Activated T-helper 17 cell treated with anti-CD3 and anti-CD28 coated beads, Interleukin-2, amount 50 U/mL, for 72 hours (primary cell): ENCODE measurements around the gene SUPV3L1. TPM values are rescaled to one million over a fixed set of nuclear protein-coding genes. Genes with fewer than 3 reads are reported as not detected.
"Not testable (repeated sequence)": the region's sequence is repeated elsewhere in the genome, so short reads cannot be mapped to it uniquely, and the experiment has no call there.

ENCODE experiments used
- ATAC-seq: fragments of 150-1000 bp; cut with Tn5 transposase; replicated peaks from 2 replicates; pipeline ENCODE4 v1.10.0; 2021; ENCODE audit warnings: mild to moderate bottlenecking, moderate library complexity
- H3K27ac Mint-ChIP-seq: one replicate; pipeline ENCODE4 v1.8.0; 2022; ENCODE audit warnings: mixed read lengths
- H3K27me3 Mint-ChIP-seq: one replicate; pipeline ENCODE4 v1.8.0; 2022; ENCODE audit warnings: mixed read lengths
- H3K36me3 Mint-ChIP-seq: one replicate; pipeline ENCODE4 v1.8.0; 2022; ENCODE audit warnings: low read depth, mild to moderate bottlenecking, mixed read lengths
- H3K4me1 Mint-ChIP-seq: one replicate; pipeline ENCODE4 v1.8.0; 2022; ENCODE audit warnings: mixed read lengths
- H3K4me3 Mint-ChIP-seq: one replicate; pipeline ENCODE4 v1.8.0; 2022; ENCODE audit warnings: mild to moderate bottlenecking, mixed read lengths
- H3K9me3 Mint-ChIP-seq: one replicate; pipeline ENCODE4 v1.8.0; 2022; ENCODE audit warnings: mixed read lengths
- total RNA-seq, 2 donors: library from RNA; stranded (reverse); gene quantifications; one replicate each; pipeline ENCODE4 v1.2.3, GENCODE V29; 2022

The SUPV3L1 gene
- 10 to 100 TPM; 38.9 to 65.4 TPM for total RNA-seq

- peaks cover 36% of the 10 kb centered on the region for H3K36me3 Mint-ChIP-seq
Observed at GRCh38 chr10:69179743-69180524, at the start of gene SUPV3L1. Gene SUPV3L1 (plus strand): TSS chr10:69180234. CDS start chr10:69180292, 58 bp downstream.

GRCh38 chr10:69130251-69130650 lies 49.8 kb upstream of the SUPV3L1 start:
- no peak for ATAC-seq
- Mint-ChIP-seq H3K4me3 (no peak overlapping the region), H3K4me1 (peaks cover 20% of the 10 kb centered on the region), H3K27me3 (no peaks in the 10 kb centered on the region), H3K9me3 (no peaks in the 10 kb centered on the region), H3K27ac (peak overlapping the region; percentile 8), H3K36me3 (peaks cover 30% of the 10 kb centered on the region)

More at GRCh38 chr10:69179743-69180524, at the start of gene SUPV3L1:
- peak; percentile 91 for ATAC-seq
- H3K4me3 Mint-ChIP-seq: peak within 1 kb of the TSS; percentile 89
- H3K9me3 Mint-ChIP-seq: no peaks in the 10 kb centered on the region
- no peaks in the 10 kb centered on the region for H3K27me3 Mint-ChIP-seq
- peaks cover 23% of the 10 kb centered on the region for H3K4me1 Mint-ChIP-seq
- peak within 1 kb of the TSS; percentile 100 for H3K27ac Mint-ChIP-seq

- H3K9me3 Mint-ChIP-seq: no peaks in the 10 kb centered on the region
- no peaks in the 10 kb centered on the region for H3K27me3 Mint-ChIP-seq
- H3K27ac Mint-ChIP-seq: no peak overlapping the region
- H3K4me3 Mint-ChIP-seq: no peak overlapping the region
- H3K36me3 Mint-ChIP-seq: peaks cover 46% of the 10 kb centered on the region
- no peak for ATAC-seq
- no peaks in the 10 kb centered on the region for H3K4me1 Mint-ChIP-seq
Observed at GRCh38 chr10:69139961-69140360, 40.1 kb upstream of the SUPV3L1 start.

GRCh38 chr10:69141304-69141703 lies 38.7 kb upstream of the SUPV3L1 start:
- H3K4me1 Mint-ChIP-seq: peaks cover 5% of the 10 kb centered on the region
- H3K27me3 Mint-ChIP-seq: no peaks in the 10 kb centered on the region
- peaks cover 34% of the 10 kb centered on the region for H3K36me3 Mint-ChIP-seq
- H3K9me3 Mint-ChIP-seq: no peaks in the 10 kb centered on the region
- H3K4me3 Mint-ChIP-seq: no peak overlapping the region
- no peak for ATAC-seq
- H3K27ac Mint-ChIP-seq: no peak overlapping the region

GRCh38 chr10:69142074-69142473 lies 38.0 kb upstream of the SUPV3L1 start:
- H3K36me3 Mint-ChIP-seq: peaks cover 32% of the 10 kb centered on the region
- not testable (repeated sequence) for H3K4me3 Mint-ChIP-seq, H3K9me3 Mint-ChIP-seq, H3K27me3 Mint-ChIP-seq, H3K4me1 Mint-ChIP-seq, ATAC-seq, H3K27ac Mint-ChIP-seq

GRCh38 chr10:69142983-69143382 lies 37.1 kb upstream of the SUPV3L1 start:
- H3K27ac Mint-ChIP-seq: no peak overlapping the region
- ATAC-seq: no peak
- peaks cover 10% of the 10 kb centered on the region for H3K4me1 Mint-ChIP-seq
- H3K36me3 Mint-ChIP-seq: peaks cover 23% of the 10 kb centered on the region
- H3K27me3 Mint-ChIP-seq: no peaks in the 10 kb centered on the region
- no peaks in the 10 kb centered on the region for H3K9me3 Mint-ChIP-seq
- no peak overlapping the region for H3K4me3 Mint-ChIP-seq

- Mint-ChIP-seq H3K4me3 (no peak overlapping the region), H3K27me3 (no peaks in the 10 kb centered on the region), H3K27ac (no peak overlapping the region), H3K4me1 (peaks cover 18% of the 10 kb centered on the region), H3K9me3 (no peaks in the 10 kb centered on the region), H3K36me3 (peaks cover 18% of the 10 kb centered on the region)
- no peak for ATAC-seq
Observed at GRCh38 chr10:69145329-69145728, 34.7 kb upstream of the SUPV3L1 start.

- Mint-ChIP-seq H3K4me3 (no peak overlapping the region), H3K4me1 (peaks cover 18% of the 10 kb centered on the region), H3K36me3 (peaks cover 23% of the 10 kb centered on the region), H3K27me3 (no peaks in the 10 kb centered on the region), H3K27ac (no peak overlapping the region), H3K9me3 (no peaks in the 10 kb centered on the region)
- ATAC-seq: no peak
Observed at GRCh38 chr10:69145864-69146263, 34.2 kb upstream of the SUPV3L1 start.

- H3K4me3 Mint-ChIP-seq: no peak overlapping the region
- H3K9me3 Mint-ChIP-seq: no peaks in the 10 kb centered on the region
- no peak overlapping the region for H3K27ac Mint-ChIP-seq
- H3K36me3 Mint-ChIP-seq: peaks cover 23% of the 10 kb centered on the region
- no peak for ATAC-seq
- H3K27me3 Mint-ChIP-seq: no peaks in the 10 kb centered on the region
- peaks cover 18% of the 10 kb centered on the region for H3K4me1 Mint-ChIP-seq
Observed at GRCh38 chr10:69146759-69147158, 33.3 kb upstream of the SUPV3L1 start.

- Mint-ChIP-seq H3K4me1 (peaks cover 8% of the 10 kb centered on the region), H3K9me3 (no peaks in the 10 kb centered on the region), H3K4me3 (no peak overlapping the region), H3K27ac (no peak overlapping the region), H3K36me3 (peaks cover 26% of the 10 kb centered on the region), H3K27me3 (no peaks in the 10 kb centered on the region)
- no peak for ATAC-seq
Observed at GRCh38 chr10:69151984-69152383, 28.1 kb upstream of the SUPV3L1 start.

GRCh38 chr10:69153227-69153626 lies 26.8 kb upstream of the SUPV3L1 start:
- Mint-ChIP-seq H3K9me3 (no peaks in the 10 kb centered on the region), H3K27ac (no peak overlapping the region), H3K36me3 (peaks cover 37% of the 10 kb centered on the region), H3K4me3 (no peak overlapping the region), H3K27me3 (no peaks in the 10 kb centered on the region), H3K4me1 (peaks cover 8% of the 10 kb centered on the region)
- no peak for ATAC-seq

GRCh38 chr10:69160809-69161241 lies 19.2 kb upstream of the SUPV3L1 start:
- no peak overlapping the region for H3K27ac Mint-ChIP-seq
- no peaks in the 10 kb centered on the region for H3K9me3 Mint-ChIP-seq
- no peaks in the 10 kb centered on the region for H3K27me3 Mint-ChIP-seq
- peaks cover 78% of the 10 kb centered on the region for H3K36me3 Mint-ChIP-seq
- no peaks in the 10 kb centered on the region for H3K4me1 Mint-ChIP-seq
- no peak overlapping the region for H3K4me3 Mint-ChIP-seq
- no peak for ATAC-seq

- ATAC-seq: no peak
- Mint-ChIP-seq H3K36me3 (peaks cover 90% of the 10 kb centered on the region), H3K9me3 (no peaks in the 10 kb centered on the region), H3K27me3 (no peaks in the 10 kb centered on the region), H3K27ac (no peak overlapping the region), H3K4me3 (no peak overlapping the region), H3K4me1 (no peaks in the 10 kb centered on the region)
Observed at GRCh38 chr10:69168493-69168892, 11.5 kb upstream of the SUPV3L1 start.

- no peak for ATAC-seq
- Mint-ChIP-seq H3K27ac (no peak overlapping the region), H3K27me3 (no peaks in the 10 kb centered on the region), H3K4me1 (no peaks in the 10 kb centered on the region), H3K9me3 (no peaks in the 10 kb centered on the region), H3K36me3 (peaks cover 58% of the 10 kb centered on the region), H3K4me3 (no peak overlapping the region)
Observed at GRCh38 chr10:69172241-69172982, 7.6 kb upstream of the SUPV3L1 start.

GRCh38 chr10:69175326-69175725 lies 4.7 kb upstream of the SUPV3L1 start:
- not testable (repeated sequence) for H3K9me3 Mint-ChIP-seq, H3K4me3 Mint-ChIP-seq, H3K27me3 Mint-ChIP-seq, ATAC-seq, H3K27ac Mint-ChIP-seq
- Mint-ChIP-seq H3K36me3 (peaks cover 34% of the 10 kb centered on the region), H3K4me1 (peaks cover 10% of the 10 kb centered on the region)
